Thymus (tissue), 11 donors: Measurements from ENCODE around the gene RHEX. TPM values are rescaled to one million over a fixed set of nuclear protein-coding genes. Genes with fewer than 3 reads are reported as not detected.

Source experiments
- DNase-seq, 9 donors: peaks; one replicate each; pipeline ENCODE4 v3.0.0-alpha.2; 2013; ENCODE audit warnings: low spot score in 9 of 9, low read depth in 6 of 9, missing footprints in 1 of 9
- H3K27ac ChIP-seq, 2 donors: one replicate each; pipeline ENCODE4 v1.5.1; 2013; ENCODE audit warnings: control low read depth in 1 of 2, low read depth in 1 of 2, low read length in 1 of 2, mild to moderate bottlenecking in 1 of 2, moderate library complexity in 1 of 2
- H3K27me3 ChIP-seq, 2 donors: one replicate each; pipeline ENCODE4 v1.5.1; 2013; ENCODE audit warnings: low read length in 1 of 2; ENCODE audit not compliant: control insufficient read depth in 2 of 2, insufficient read depth in 1 of 2
- H3K36me3 ChIP-seq, 2 donors: one replicate each; pipeline ENCODE4 v1.5.1; 2013; ENCODE audit warnings: low read length in 1 of 2, mild to moderate bottlenecking in 1 of 2, moderate library complexity in 1 of 2; ENCODE audit not compliant: control insufficient read depth in 2 of 2, insufficient read depth in 2 of 2
- H3K4me1 ChIP-seq, 2 donors: one replicate each; pipeline ENCODE4 v1.5.1; 2013; ENCODE audit warnings: low read length in 2 of 2; ENCODE audit not compliant: control insufficient read depth in 2 of 2, insufficient read depth in 2 of 2
- H3K4me3 ChIP-seq, 2 donors: one replicate each; pipeline ENCODE4 v1.5.1; 2013; ENCODE audit warnings: low read length in 2 of 2, control low read depth in 1 of 2, mild to moderate bottlenecking in 1 of 2
- H3K9me3 ChIP-seq, 2 donors: one replicate each; pipeline ENCODE4 v1.5.1; 2013; ENCODE audit warnings: low read length in 1 of 2, mild to moderate bottlenecking in 1 of 2; ENCODE audit not compliant: control insufficient read depth in 2 of 2, insufficient read depth in 1 of 2
- WGBS: extraction: QIAGEN DNeasy Blood & Tissue Kit; methylation state at CpG from one replicate; pipeline ENCODE4 v1.1.7; 2013; 5-methylcytosine and 5-hydroxymethylcytosine counted together
- polyA plus RNA-seq: library from polyadenylated mRNA; stranded (reverse); fragments of 200-250 nt; gene quantifications from one replicate; pipeline ENCODE4 v1.2.3, GENCODE V29; 2013
- total RNA-seq: library from RNA; stranded (reverse); fragments of 120-200 nt; gene quantifications from one replicate; pipeline ENCODE4 v1.2.4, GENCODE V29; 2013
- donor health status: healthy.

Gene RHEX
- total and polyA plus RNA-seq, 2 donors, result 1.7 to 3.6 TPM

DNA sequence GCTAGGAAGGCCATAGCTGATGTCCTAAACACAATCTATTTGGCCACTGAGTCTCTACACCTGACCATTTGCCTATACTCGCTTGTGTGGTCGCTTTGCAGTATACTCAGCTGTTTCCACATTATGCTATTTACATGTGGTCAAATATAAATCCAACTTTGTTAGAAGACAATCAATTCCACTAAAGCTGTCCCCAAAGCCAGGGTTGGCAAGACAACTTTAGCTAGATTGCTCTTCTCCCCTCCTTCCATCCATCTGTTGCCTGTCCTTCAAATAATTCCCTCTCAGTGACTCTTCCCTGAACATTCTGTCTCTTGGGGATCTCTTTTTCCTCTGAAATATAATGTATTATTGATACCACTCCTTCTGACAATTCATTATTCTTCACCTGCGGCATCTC, 34.1 kb downstream of the RHEX start:
- Histone ChIP-seq H3K4me3 (no peak overlapping the region), H3K27me3 (no peaks in the 10 kb centered on the region), H3K36me3 (no peaks in the 10 kb centered on the region), H3K9me3 (no peaks in the 10 kb centered on the region), H3K27ac (no peak overlapping the region), H3K4me1 (peaks cover 0 to 7% of the 10 kb centered on the region in 2 donors)
- DNase-seq, result no peak
- WGBS, result 95% methylated on average over 3 of the region's 3 CpGs

DNA sequence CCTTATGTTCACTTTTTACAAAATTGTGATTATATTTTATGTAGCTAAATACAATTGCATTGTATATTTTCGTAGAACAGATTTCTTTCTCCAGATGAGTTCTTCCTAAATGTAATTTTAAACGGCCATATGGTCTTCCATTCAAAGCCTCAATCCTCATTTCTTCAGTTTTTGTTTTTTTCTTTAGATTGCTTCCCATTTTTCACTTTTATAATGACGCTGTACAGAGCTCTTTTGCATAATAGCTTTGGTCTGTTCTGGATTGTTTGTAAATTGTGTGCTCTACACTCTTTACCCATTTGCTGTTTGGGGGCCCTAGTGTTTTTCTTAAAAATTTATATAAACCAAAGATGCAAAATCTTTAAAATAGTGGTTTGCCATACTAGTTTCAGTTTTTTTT, 36.4 kb downstream of the RHEX start:
- Histone ChIP-seq H3K27ac (no peak overlapping the region), H3K4me1 (peaks cover 7% of the 10 kb centered on the region in 2 donors), H3K27me3 (no peaks in the 10 kb centered on the region), H3K36me3 (no peaks in the 10 kb centered on the region), H3K4me3 (no peak overlapping the region), H3K9me3 (no peaks in the 10 kb centered on the region)
- 89% methylated on average over 3 of the region's 3 CpGs for WGBS
- no peak for DNase-seq

GRCh38 chr1:206094024-206094423, 41.1 kb downstream of the RHEX start:
- peak in 3 of 9 donors; percentile 21 to 63 (median 26) for DNase-seq
- no peaks in the 10 kb centered on the region for H3K27me3 ChIP-seq
- H3K9me3 ChIP-seq, result no peaks in the 10 kb centered on the region
- no peak overlapping the region for H3K4me3 ChIP-seq
- WGBS, result 12% methylated on average over 7 of the region's 7 CpGs
- H3K36me3 ChIP-seq, result peaks cover 0 to 2% of the 10 kb centered on the region in 2 donors
- peaks cover 7 to 12% of the 10 kb centered on the region in 2 donors for H3K4me1 ChIP-seq
- H3K27ac ChIP-seq, result peak overlapping the region in 1 of 2 donors; percentile 23

DNA sequence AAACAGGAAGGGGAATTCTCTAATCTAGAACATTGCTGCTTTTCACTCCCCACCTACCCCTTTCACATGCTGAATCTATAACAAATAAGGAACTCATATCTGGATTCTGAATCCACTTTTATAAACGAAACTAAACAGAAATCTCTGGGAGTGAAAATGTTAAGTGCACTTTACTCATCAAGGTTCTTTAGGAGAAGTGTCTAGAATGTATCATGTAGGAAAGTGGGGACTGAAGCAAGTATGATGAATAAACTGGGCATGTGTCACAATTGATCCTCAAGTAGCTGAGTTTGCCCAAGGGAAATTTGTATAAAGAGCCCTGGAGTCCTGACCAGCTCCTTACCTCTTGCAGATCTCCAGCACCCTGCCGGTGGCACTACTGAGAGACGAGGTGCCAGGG, 44.4 kb downstream of the RHEX start:
- Histone ChIP-seq H3K27ac (no peak overlapping the region), H3K4me1 (peaks cover 9 to 28% of the 10 kb centered on the region in 2 donors), H3K9me3 (no peaks in the 10 kb centered on the region), H3K27me3 (no peaks in the 10 kb centered on the region), H3K4me3 (no peak overlapping the region), H3K36me3 (peaks cover 0 to 2% of the 10 kb centered on the region in 2 donors)
- 80% methylated on average over 3 of the region's 3 CpGs for WGBS
- no peak for DNase-seq

DNA sequence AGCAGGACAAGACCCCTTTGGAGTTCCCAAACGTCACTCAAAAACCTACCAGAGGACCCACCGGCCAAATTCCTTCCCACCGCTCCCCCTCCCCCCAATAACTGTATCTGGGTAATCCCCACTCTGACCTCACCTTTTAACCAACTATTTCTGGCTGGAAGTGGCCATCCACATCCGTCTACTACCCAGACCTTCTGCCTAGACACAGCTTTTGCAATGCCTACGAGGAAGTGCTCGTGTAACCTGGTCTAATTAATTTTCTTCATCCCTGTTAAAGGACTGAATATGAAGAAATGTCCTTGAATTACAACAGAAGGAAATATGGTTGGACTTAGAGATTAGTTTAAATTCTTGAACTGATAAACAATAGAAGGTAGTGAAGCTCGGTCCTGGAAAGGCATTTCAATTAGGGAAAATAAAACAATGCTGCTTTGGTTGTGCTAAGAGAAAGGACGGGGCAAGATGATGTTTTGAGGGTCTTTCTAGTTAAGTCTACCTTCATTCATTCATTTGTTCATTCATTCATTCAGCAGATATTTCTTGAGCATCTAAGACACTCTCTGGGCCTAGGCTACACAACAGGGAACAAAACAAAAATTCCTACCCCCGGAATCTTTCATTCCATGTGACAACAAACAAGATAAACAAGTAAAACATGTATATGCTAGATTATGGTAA, 45.4 kb downstream of the RHEX start:
- WGBS, result 94% methylated on average over 9 of the region's 9 CpGs
- no peaks in the 10 kb centered on the region for H3K27me3 ChIP-seq

DNA sequence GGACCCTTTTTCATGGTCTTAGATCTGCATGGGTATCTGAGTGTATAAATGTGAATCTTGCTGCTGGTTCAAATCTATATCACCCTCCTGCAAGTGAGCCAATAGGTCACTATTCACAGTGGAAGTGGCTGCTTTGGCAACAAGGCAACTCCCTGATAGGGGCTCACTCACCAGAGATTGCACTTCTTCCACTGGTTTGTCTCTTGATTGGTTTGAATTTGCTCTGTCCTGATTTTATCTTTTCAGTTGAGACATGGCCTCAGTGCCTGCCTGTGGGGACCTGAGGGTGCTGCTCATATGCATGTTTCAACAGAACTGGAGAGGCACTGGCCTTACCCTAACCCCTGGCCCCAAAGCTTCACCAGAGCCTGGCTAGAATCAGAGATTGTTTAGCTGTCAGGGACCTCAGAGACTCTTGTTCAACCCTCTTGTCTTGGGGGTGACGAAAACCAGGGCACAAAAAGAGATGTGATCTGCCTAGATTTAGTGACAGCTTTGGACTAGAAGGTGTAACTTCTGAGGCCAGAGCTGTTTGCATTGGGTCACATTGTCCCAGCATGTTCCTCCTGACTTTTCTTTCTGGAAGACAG, 47.3 kb downstream of the RHEX start:
- Histone ChIP-seq H3K36me3 (peaks cover 0 to 2% of the 10 kb centered on the region in 2 donors), H3K27me3 (no peaks in the 10 kb centered on the region), H3K27ac (no peak overlapping the region), H3K4me3 (no peak overlapping the region), H3K9me3 (no peaks in the 10 kb centered on the region), H3K4me1 (peaks cover 2 to 19% of the 10 kb centered on the region in 2 donors)
- DNase-seq, result no peak
- WGBS, result 92% methylated on average over 1 of the region's 1 CpG

More for the DNA sequence above, 45.4 kb downstream of the RHEX start:
- Histone ChIP-seq H3K4me1 (peaks cover 9 to 28% of the 10 kb centered on the region in 2 donors), H3K36me3 (peaks cover 0 to 2% of the 10 kb centered on the region in 2 donors), H3K27ac (no peak overlapping the region), H3K4me3 (no peak overlapping the region), H3K9me3 (no peaks in the 10 kb centered on the region)
- DNase-seq, result no peak

- Histone ChIP-seq H3K36me3 (peaks cover 0 to 2% of the 10 kb centered on the region in 2 donors), H3K4me3 (no peak overlapping the region), H3K9me3 (no peaks in the 10 kb centered on the region), H3K4me1 (peaks cover 2 to 25% of the 10 kb centered on the region in 2 donors), H3K27me3 (no peaks in the 10 kb centered on the region), H3K27ac (no peak overlapping the region)
- no peak for DNase-seq
- 79% methylated on average over 6 of the region's 6 CpGs for WGBS
Observed at GRCh38 chr1:206101351-206102045, 48.5 kb downstream of the RHEX start.

DNA sequence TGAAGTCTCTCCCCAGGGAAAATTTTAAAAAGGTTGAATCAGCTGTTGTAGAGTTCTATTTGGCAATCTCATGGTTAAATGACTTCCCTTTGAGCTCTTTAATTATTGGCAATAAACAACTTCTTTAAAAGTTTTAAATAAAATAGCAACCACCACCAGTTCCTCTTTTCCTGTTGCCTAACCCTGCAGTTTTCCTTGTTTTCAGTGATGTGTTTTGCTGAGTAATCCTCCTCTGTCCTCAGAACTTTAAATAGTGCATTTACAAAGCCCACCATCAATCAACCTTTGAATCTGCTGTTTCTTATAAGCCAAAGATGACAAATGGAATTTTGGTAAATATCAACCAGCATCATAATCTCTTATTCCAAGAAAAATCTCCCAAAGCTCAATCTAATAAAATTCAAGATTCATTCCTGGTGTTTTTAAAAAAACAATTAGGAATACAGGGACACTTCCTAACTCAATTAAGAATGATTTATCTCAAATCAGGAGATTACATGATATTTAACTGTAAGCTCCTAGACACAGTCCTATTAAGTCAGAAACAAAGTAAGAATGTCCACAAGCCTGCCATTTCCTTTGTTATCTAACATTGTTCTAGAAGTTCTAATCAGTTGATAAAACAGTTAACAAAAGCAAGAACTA, 49.4 kb downstream of the RHEX start:
- Histone ChIP-seq H3K27me3 (no peaks in the 10 kb centered on the region), H3K27ac (no peak overlapping the region), H3K36me3 (peaks cover 0 to 2% of the 10 kb centered on the region in 2 donors), H3K9me3 (no peaks in the 10 kb centered on the region), H3K4me3 (no peak overlapping the region), H3K4me1 (peaks cover 2 to 25% of the 10 kb centered on the region in 2 donors)
- no peak for DNase-seq

- Histone ChIP-seq H3K4me1 (peaks cover 2 to 22% of the 10 kb centered on the region in 2 donors), H3K4me3 (no peak overlapping the region), H3K27me3 (no peaks in the 10 kb centered on the region), H3K36me3 (no peaks in the 10 kb centered on the region), H3K27ac (no peak overlapping the region), H3K9me3 (no peaks in the 10 kb centered on the region)
- WGBS, result 98% methylated on average over 10 of the region's 10 CpGs
- no peak for DNase-seq
Observed at GRCh38 chr1:206103979-206104378, 51.0 kb downstream of the RHEX start.
